NCI-H345 (cell line): ENCODE measurements around the gene NMD3.
"Not testable (repeated sequence)": the region's sequence is repeated elsewhere in the genome, so short reads cannot be mapped to it uniquely, and the experiment has no call there.

Experiments used
- DNase-seq: peaks from one replicate; lab custom pipeline; 2025; lab: John Stamatoyannopoulos, UW

The NMD3 gene

DNA sequence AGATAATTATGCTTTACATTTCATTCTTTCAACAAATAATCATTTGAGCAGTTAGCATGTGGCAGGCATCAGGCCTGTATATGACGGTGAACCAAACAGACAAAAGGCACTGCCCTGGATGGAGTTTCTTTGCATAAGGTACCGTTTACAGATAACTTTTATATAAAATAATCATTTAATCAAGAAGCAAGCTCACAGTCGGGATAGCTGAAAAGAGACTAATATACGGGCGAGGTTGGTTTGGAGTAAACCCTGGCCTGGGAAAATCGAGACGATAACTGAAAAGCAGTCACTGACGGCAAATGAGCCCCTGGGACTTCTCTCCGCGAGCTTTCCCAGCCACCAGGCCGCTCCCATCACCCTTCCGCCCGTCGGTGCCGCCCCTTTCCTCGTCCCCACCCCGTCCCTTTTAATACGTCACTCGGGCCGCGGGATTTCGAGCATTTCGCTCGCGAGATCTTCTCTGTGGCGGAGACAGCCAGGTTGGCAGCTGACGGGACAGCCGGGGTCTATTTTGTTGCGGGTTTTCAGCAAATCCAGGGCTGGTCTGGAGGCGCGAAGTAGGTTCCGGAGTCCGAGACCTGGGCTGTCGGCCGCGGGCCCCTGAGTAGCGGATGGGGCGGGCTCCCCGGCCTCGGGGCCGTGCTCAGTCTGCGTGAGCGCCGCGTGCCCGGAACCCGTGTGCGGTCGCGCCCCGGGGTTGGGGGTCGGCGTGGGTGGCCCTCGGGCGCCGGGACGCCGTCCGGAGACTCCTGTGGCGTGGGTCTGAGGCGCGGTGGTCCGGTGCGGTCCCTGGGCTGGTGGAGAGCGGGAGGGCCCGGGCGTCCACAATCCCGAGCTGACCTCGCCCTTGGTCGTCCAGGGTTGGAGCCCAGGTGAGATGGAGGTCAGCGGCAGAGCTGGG lies at the start of gene NMD3:
TSS of gene NMD3 (plus strand) at position 462 of the 904 bp plus-strand sequence. CDS start 703 bp downstream, outside the sequence.
- peak; percentile 92 for DNase-seq

DNA sequence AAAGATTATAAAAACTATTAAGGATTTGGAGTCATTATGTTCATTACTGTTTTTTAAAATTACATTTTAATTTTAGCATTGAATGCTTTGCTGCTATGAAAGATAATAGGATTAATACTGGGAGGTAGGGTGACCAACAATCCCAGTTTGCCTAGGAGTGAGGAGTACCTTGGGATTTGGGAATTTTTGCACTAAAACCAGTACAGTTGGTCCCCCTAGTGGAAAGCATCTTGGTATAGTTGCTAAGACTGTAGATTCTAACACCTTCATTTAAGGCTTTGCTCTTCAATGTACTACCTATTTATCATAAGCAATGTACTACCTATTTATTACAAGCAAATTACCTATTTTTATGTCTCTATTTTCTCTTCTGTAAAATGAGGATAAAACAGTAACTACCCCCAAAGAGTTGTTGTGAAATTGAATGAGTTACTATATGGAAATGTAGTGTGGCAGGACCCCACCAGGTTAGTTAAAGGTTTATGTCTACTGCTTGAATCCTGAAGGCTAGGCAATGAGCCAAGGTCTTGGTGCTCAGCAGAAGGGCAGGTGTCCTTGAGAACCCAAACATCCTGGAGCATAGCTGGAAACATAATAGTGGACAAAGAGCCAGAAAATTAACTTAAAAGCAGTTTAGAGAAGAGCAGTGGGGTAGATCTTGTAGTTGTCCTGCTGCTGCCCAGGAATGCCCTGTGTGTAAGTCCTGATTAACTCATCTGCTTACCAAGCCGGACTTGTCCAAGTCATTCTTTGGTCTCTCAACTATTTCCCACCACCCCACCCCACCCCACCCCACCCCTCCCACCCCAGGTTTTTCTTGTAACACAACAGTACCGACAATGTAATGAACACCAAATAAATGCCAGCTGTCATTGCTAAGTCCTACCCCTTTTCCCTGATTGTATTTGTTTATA lies 49.2 kb upstream of the NMD3 start:
- no peak for DNase-seq

DNA sequence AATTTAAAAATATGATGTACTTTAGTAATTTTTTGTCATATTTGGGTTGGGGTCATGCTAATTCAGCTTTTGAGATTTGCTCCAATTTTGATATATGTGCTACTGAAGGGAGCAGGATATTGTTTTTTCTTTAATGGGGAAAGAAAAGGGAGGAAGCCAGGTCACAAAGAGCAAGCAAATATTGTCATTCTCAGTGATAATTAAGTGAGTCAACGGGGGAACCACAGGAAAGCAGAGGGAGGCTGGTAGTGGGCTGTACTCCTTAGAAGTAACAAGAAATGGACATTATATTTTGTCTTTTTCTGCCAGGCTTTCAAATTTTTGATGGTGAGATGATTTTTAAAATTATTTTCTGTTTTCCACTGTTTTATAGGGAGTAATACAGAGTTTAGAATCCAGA lies 45.6 kb upstream of the NMD3 start:
- no peak for DNase-seq

DNA sequence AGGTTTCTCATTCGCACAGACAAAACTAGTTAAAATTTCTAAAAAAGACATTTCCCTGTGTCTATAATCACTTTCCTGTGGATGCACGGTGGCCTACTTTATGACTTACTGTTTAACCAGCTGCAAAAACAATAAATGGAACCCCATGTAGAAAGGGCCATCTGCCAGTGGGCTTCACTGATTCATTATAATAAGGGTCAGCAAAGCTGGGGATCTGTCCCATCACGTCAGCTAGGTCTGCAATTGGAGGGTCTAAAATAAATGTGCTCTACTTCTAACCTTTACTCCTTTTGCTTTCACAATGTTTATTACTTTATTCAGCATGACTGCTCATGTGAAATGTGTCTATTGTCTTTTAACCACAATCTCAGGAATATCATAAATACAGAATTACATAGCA lies 43.1 kb upstream of the NMD3 start:
- no peak for DNase-seq

DNA sequence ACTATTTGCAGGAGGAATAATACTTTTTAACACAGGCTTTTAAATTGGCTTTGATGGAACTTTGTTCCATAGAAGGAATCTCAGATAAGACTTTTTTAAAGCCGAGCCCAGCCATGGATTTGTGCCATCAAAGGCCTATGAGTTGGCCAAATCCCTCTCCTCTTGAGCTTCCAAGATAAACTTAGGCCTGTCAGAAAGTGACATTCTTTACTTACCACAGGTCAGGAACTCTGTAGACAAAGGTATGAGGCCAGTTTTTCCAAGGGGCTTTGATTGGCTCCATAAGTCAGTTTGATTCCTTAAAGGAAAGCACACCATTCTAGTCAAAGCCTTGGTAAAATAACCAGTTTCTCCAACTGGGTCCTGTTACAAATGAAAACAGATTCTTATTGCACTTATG lies 39.7 kb upstream of the NMD3 start:
- DNase-seq, result not testable (repeated sequence)

DNA sequence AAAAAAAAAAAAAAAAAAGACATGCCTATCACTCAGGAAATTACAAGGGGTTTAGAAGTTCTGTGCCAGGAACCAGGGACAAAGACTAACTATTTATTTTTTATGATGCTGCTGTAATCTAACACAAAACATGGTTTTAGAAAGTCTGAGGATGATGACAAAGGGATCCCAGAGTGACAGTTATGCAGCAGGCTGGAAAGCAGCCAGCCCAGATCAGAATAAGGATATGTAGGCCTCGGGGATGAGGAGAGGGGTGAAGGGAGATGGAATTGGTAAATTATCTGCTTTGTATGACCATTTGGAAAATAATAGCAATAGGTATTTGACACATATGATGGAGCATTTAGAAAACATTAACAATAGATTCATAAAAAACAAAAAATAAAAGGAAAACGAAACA lies 34.1 kb upstream of the NMD3 start:
- no peak for DNase-seq

DNA sequence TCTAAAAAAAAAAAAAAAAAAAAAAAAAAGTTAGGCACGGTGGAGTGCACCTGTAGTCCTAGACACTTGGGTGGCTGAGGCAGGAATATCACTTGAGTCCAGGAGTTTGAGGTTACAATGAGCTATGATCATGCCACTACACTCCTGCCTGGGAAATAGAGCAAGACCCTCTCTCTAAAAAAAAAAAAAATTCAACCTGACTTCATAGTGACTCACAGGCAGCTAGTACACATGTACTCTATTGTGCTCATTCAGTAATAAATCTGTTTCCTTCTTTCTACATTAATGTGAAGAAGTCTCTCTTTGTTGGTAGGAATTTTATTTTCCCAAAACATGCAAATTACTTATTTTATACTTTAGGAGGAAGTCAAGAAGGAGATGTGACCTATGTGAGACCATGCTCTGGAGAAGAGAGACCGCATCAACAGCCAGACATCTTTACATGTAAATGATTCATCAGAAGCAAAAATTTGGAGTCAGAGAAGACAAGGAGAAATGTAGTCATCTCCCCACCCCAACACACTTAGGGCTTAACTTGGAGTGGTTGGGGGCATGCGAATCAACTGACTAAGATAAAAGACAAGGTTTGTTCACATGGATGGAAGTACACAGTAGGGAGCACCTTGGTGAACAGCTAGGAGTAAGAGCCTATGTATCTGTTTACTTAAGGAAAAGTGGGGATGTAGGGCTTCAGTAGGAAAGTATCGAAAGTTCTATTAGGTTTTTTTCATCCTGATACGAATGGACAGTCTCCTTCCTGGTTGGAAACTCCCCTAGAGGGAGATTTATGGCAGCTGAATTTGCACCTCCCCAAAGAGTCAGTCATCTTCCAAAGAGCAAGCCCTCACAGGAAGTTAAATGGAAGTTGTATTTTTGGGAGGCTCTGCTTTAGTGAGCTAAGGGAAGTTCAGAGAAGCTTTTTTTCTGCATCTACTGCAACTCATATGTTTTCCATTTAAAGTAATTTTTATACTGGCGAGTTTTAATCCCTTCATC lies 23.0 kb upstream of the NMD3 start:
- DNase-seq, result no peak

DNA sequence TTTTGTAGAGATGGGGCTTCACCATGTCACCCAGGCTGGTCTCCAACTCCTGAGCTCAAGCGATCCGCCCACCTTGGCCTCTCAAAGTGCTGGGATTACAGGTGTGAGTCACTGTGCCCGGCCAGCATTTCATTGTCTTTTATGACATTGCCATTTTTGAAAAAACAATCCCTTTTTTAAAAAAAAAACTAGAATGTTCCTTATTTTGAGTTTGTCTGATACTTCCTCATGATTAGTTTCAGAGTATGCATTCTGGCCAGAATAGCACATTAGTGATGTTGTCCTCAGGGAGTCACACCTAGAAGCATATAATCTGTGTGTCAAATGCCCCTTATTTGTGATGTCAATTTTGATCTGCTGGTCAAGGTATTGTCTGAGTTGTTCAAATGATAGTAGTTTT lies 21.2 kb upstream of the NMD3 start:
- no peak for DNase-seq

DNA sequence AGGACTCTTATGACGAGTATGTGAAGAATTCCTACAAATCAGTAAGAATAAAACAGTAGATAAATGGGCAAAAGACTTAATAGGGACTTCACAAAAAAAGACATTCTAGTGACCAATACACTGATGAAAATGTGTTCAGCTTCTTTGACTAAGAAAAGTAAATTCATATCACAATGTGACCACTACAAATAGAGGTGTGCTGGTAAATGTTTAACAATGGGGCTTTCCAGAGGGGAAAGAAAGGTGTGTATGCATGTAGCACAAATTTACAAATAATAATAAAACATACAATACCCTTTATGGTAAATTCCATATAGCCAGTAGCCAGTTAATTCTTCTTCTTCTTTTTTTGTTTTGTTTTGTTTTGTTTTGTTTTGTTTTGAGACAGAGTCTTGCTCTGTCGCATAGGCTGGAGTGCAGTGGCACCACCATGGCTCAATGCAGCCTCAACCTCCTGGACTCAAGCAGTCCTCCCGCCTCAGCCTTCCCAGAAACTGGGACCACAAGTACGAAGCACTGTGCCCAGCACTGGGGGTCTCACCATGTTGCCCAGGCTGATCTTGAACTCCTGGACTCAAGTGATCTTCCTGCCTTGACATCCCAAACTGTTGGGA lies 17.5 kb upstream of the NMD3 start:
- no peak for DNase-seq

DNA sequence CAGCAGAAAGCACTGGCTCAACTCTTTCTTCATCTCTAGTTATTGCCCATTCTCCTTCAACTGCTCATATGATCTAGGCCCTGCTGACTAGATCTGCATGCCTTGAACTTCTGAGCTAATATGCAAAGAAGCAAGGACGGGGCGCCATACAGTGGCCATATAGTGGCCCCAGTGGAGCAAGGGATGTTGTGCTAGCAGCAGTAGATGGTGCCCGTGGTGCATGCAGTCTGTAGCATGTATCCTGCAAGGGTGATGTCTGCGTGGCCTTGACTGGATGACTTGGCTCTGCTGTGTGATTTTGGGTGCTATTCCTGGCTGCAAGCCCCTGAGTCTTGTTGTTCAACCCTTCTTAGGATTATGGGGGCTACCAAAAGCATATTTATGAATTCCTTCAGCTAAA lies 12.2 kb upstream of the NMD3 start:
- no peak for DNase-seq

DNA sequence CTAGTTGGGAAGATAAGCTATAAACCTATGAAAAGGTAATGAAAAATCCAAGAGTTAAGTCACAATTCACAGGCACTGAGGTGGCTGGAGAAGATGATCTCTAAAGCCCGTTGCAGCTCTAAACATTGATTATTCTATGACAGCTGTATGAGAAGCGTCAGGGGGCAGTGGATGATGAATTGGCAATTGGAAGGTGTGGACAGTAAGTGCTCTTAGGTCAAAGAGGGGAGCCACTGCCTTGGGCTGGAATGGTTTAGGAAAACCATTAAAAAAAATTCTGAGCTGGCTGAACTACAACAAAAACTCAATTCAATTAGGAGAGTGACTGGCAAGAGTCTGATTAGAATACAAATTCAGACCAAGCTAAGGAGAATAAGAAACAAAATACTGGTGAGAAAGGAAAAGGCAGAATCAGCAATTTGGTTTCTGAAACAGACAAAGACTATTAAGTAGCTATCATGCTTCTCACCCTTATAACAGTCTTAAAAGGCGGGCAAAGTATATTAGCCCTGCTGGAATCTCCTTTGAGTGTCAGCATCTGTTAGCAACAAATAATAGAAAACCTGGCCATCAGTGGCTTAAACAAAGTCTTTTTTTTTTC lies 8.8 kb upstream of the NMD3 start:
- no peak for DNase-seq

DNA sequence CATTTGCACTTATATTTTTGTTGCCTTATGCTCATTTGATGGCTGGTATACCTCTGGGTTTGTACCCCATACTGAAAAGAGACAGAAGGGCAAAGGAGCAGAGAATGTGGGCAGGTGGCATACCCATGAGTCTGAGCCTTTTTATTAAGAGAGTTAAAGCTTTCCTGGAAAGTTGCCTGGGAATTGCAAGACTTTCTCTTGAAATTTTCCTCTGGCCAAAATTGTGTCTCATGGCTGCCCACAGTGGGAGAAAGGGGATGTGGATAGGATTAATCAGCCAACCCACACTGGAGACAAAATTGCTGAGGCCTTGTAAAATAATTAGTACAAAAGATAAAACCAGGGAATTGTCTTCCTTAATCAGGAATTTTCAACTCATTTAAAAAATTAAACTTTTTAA lies 8.2 kb upstream of the NMD3 start:
- no peak for DNase-seq

DNA sequence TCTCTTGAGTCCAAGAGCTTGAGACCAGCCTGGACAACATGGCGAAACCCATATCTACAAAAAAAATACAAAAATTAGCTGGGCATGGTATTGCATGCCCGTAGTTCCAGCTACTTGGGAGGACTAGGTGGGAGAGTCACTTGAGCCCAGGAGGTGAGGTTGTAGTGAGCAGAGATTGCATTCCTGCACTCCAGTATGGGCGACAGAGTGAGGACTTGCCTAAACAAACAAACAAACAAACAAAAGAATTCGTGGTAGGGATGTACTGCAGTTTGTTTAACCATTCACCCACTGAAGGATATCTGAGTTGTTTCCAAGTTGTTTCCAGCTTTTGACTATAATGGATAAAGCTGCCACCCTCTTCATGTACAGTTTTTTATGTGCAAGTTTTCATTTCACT lies 7.5 kb upstream of the NMD3 start:
- no peak for DNase-seq

DNA sequence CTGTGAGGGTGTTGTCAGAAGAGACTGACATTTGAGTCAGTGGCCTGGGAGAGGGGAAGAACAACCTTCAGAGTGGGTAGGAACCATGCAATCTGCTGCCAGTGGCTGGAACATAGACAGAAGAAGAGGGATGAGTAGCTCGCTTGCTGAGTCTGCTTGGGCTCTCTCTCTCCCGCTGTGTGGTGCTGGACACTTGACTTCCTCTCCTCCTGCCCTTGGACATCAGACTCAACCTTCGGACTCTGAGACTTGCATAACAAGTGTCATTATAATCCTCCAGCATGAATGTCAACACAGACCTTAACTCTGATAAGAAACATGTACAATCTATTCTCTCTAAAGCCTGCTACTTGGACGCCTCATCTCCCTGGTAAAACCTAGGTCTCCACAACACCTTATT lies 5.9 kb upstream of the NMD3 start:
- DNase-seq, result no peak

DNA sequence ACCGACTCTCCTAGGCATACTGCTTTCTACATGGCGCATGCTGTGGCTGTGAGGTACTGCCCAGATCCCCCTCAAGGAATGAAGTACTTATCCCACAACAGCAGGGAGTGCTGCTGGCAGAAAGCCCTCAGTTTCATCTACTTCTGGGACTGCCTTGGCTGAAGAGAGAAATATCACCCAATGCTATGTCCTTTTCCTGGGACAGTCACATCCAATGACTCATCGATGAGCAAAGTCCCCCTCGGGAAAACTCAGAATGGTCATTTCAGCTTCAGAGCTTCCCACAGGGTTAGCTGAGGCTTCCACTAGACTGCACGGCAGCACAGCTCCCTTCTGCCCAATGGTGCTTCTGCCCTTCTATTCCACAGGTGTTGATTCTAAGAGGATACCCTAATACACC lies 3.6 kb upstream of the NMD3 start:
- DNase-seq, result no peak

DNA sequence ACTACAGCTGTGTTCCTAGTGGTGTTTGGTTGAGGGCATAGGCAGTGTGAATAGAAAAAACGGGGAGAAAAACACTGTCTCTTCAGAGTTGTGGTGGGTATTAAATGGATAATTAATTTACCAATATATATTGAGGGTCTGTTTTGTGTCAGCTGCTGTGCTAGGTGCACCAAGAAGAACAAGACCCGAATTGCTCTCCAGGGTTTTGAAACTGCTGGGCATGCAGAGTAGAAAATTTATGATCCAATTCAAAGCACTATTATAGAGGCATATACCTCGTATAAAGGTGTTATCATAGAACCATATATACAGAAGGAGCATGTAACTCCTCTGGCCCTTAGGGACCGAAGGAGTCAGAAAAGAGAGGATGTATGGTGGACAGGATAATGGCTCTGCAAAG lies 1.6 kb upstream of the NMD3 start:
- DNase-seq, result no peak

DNA sequence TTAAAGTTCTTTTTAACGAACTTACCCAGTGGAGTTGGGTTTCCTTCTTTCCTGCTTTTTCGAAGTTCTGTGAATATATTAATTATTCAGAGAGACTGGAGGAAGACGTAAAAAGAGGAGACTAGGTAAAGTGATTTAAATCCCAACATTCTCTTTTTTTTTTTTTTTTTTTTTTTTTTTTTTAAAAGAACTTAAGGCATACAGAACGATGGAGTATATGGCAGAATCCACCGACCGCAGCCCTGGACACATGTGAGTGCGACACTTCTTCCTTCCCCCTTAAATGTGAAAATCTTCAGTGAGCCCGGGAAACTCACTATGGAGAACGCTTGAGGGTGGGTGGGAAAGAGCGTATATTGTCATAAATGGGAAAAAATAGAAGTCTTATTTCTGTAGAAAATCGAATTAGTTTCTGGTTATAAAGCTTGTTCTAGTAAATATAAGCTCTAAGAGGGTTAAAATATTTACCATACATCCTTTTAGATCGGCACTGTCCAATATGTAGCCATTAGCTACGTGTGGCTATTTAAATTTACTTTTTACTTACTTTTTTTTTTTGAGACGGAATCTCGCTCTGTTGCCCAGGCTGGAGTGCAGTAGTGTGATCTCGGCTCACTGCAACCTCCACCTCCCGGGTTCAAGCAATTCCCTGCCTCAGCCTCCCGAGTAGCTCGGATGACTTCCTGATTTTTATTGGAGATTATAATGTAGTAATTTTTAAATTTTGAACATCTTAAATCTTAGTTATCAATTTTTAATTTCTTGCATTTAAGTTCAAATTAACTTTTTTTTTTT lies 892 bp downstream of the NMD3 start:
- DNase-seq, result peak; percentile 12

DNA sequence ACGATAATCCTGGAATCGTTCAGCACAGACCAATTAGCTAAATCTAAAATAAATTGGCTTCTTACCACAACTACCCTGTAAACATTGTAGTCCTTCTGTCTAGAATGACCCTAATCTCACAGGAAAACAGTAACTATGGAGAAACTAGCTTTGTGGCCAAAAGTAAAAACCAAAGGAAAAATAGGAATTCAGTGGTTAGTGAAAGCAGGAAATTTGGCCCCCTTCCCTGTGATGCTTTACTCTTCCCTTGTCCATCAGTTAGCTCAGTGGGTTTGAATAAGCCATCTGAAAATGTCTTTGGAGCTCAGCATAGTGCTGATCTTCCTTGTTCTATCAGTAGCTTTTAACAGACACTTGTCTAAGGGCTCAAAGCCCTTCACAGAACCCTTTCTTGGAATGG lies 1.6 kb downstream of the NMD3 start:
- no peak for DNase-seq

DNA sequence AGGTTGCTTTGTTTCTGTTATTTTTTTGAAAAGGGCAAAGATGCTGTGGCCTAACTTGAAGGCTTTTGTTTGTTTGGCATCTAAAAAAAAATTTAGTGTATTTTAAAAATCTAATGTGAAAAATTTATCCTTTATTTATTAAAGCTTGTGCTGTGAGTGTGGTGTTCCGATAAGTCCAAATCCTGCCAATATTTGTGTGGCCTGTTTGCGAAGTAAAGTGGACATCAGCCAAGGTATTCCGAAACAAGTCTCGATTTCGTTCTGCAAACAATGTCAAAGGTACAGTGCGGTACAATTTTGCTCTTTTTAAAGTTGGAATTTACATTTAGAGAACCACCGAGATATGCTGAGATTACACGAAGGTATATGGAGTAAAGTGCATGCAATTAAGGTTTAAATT lies 3.7 kb downstream of the NMD3 start:
- DNase-seq, result no peak

DNA sequence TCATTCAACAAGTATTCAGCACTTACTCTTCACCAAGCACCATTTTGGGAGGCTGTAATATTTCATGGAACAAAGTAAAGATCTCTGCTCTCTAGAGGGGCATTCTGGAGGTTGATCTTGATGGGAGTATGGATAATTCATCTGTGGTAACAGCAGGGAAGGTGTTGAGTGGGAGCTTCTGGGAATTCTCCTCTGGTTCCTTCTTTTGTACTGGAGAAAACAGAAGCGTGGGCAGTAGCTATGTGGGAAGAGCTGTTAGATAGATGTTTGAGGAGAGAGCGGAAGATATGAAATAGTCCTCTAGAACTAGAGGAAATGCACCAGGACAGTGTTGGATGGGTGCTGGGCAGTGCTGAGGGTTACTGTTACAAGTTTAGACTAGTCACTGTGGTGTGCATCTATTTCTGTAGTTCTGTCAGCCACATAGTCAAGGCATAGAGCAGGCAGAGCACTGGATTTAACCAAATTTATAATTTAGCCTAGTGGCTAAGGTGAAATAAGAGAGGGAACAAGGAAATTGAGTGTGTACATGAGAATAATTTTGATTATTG lies 9.6 kb downstream of the NMD3 start:
- no peak for DNase-seq
